GM21367 (cell line): Measurements from ENCODE around the gene RPAIN.

ENCODE experiments used
- ATAC-seq: cut with Tn5 transposase; IDR thresholded peaks from one replicate; pipeline ENCODE4 v1.9.1; 2021; ENCODE audit not compliant: unreplicated experiment

RPAIN gene, protein sequence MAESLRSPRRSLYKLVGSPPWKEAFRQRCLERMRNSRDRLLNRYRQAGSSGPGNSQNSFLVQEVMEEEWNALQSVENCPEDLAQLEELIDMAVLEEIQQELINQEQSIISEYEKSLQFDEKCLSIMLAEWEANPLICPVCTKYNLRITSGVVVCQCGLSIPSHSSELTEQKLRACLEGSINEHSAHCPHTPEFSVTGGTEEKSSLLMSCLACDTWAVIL

DNA sequence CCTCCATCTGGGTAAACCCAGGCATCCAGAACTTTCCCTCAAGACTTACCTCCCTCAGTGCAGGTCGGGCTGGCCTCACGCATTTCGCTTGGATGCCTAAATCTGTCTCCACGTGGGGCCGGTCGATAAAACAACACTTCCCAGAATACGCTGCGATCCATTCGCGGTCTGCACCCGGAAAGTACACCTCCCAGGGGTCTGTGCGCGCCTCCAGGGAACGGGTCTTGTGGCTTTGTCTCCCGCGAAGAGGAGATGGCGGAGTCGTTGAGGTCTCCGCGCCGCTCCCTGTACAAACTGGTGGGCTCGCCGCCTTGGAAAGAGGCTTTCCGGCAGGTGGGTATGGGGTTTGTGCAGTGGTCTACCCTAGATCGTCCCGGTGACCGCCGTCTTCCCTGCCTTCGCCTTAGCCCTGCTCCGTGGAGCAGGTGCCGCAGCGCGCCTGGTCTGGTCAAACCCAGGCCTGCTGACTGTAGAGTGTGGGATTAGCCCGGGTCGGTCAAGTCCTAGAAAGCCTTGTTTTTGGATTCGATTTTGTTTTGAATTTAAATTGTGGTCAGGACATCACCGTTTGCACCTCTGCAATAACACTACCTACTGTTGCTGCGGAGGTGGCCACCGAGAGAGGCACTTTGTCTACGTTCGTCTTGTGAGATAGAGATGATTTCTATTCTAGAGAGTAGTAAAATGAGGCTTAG lies at the start of gene RPAIN:
Gene RPAIN (plus strand): TSS at position 224 of the 695 bp plus-strand sequence. CDS start 29 bp downstream, at position 253.
- ATAC-seq = peak; percentile 61

- no peak for ATAC-seq
Observed at GRCh38 chr17:5370411-5370810, 49.6 kb upstream of the RPAIN start.

DNA sequence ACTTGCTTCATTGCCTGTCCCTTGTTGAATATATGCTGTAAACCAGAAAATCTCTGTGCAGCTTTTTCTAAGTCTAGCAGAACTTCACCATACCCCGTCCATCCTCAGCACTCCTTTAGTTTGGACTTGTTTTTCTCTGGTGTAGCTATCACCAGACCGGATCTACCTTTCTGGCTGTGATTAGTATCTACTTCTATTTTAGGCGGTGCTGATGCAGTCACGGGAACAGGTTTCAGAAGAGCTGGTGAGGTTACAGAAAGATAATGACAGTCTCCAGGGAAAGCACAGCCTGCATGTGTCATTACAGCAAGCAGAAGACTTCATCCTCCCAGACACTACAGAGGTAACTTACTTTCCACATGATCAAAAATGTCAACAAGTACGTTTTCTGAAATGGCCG lies 46.9 kb upstream of the RPAIN start:
- no peak for ATAC-seq

- no peak for ATAC-seq
Observed at GRCh38 chr17:5378566-5379207, 41.3 kb upstream of the RPAIN start.

DNA sequence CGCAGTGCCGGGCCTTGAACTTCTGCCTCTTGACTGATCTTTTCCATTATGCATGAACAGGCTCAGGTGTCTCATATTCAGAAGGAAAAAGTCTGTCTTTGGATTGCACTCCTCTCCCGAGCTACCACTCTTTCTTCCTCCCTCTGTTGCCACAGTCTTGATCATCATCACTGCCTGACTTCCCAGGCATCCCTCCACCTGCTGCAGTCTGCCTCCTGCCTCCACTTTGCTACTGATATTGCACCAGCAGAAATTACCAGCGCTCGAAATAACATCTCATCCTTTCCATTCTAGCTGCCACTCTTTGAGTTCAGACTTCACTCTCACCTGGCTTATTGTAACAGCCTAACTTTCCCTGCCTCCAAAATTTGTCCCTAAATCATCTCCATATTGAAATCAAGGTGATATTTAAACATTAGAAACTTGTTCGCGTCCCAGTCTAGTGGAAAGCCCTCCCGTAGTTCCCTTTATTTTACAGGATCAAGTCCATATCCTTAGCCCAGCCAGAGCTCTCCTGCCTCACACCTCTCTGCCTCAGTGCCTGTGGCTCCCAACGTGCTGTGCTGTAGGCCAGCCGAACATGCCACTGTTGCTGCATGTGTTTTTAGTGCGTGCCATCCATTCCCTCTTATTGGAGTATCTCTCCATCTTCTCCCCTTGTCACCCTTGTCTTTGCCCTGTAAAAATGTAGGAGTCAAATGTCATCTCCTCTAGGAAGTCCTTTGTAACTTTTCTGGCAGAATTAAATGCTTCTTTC lies 40.5 kb upstream of the RPAIN start:
- no peak for ATAC-seq

GRCh38 chr17:5380491-5381135 lies 39.4 kb upstream of the RPAIN start:
- no peak for ATAC-seq

- no peak for ATAC-seq
Observed at GRCh38 chr17:5381542-5381941, 38.4 kb upstream of the RPAIN start.

DNA sequence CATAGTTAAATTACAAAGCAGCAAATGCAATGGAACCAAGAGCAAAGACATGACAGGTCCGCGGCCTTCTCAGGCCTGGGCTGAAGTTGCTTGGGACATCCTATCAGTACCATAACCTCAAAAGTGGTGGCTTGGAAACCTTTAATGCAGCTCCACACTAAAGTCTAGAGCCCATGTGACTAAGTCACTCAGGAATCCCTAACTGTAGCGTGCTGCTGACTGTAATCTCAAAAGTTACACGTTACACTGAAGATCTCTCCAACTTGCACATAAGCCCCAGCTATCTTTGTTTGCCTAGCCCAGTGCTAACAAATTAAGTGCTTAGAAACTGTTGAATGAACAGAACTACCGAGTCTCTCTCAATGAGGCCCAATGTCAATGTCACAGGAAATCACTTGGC lies 28.3 kb upstream of the RPAIN start:
- ATAC-seq = no peak

DNA sequence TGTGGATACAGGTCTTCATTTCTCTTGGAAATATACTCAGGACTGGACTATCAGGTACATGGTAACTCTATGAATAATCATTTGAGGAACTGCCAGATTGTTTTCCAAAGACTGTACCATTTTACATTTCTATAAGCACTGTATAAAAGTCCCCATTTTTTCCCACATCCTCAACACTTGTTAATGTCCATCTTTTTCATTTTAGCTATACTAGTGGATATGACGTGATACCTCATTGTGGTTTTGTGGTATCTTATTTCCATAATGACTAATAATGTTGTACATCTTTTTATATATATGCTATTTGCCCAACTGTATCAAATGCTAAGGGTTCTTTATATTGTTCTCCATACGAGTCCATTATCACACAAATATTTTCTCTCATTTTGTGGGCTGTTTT lies 23.4 kb upstream of the RPAIN start:
- ATAC-seq = no peak

GRCh38 chr17:5399767-5400166 lies 20.2 kb upstream of the RPAIN start:
- ATAC-seq = no peak

DNA sequence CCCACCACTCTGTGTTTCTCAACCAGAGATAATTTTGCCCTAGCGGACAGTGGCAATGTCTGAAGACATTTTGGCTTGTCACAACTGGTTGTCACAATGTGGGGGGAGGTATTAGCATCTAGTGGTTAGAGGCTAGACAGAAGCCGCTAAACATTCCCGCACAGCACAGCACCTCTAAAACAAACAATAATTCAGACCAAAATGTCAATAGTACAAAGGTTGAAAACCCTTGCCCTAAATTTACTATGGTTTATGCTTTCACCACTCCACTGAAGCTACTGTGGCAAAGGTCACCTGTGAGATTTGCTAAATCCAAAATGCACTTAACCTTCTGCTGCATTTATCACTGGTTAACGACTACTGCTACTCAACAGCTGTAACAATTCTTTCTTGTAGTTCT lies 14.6 kb upstream of the RPAIN start:
- no peak for ATAC-seq

DNA sequence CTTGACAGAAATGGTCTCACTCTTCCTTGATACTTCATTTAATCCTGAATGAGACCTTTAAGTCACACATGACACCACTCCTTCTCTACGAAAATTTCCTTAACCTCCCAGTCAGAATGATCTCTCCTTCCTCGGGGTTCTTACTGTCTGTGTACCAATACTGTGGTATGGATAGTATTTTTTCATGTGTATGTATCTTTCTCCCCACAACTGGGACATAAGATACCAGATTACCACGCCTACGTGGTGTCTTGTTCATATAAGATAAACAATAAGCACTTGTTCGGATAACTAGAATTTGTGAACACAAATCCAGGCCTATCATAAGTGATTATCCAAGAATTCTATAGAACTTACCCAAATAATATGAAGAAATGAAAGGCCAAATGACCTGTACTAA lies 11.8 kb upstream of the RPAIN start:
- ATAC-seq = no peak

GRCh38 chr17:5410594-5411272 lies 9.2 kb upstream of the RPAIN start:
- ATAC-seq = no peak

- no peak for ATAC-seq
Observed at GRCh38 chr17:5413682-5414081, 6.3 kb upstream of the RPAIN start.

GRCh38 chr17:5416901-5417300 lies 3.1 kb upstream of the RPAIN start:
- ATAC-seq = no peak

DNA sequence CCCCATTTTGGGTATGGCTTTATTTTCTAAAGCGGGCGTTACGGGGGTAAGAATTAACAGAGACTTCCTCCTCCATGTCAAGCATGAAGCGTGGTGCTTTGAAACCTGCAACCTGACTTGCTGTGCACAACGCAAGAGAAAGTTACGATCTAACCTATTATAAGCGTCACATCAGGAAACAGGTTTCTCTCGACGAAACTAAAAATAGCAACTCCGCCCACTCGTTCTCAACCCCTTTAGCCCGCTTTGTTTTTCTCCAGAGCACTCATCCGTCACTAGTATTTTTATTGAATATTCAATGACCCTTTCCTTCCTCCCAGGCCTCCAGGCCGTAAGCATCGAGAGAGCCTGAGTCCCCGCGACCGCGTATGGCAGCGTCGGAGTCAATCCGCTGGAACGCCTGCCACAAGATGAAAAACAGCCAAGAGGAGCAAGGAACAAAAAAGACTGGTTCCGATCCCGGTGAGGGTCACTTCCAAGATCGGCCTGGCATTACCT lies 1.1 kb upstream of the RPAIN start:
- no peak for ATAC-seq

DNA sequence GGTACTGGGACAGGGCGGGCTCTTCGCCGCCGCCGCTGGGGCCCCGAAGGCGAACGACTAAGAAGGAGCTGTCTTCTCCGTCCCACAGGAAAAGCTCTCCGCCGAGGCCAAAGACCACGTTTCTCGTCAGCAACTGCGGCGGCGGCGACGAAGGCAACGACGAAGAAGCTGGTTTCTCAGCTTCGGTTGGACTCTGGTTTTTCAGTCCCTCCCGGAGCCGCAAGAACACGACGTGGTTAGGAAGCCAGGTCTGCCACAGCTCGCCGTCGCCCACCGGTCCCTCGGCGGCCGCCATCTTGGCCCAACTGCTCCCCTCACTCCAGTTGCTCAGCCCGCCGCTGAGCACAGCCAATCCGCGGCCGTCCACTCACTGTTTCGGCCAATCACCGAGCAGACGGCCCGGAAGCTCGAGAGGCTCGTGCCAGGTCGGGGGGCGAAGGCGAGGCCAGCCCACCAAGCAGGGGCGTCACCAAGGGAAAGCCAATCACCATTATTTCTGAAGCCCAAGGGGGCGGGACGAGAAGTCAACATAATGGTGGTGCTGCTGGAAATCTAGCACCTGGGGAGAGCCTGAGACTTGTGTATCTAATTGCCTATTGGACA lies 525 bp upstream of the RPAIN start, which contains the start of gene NUP88:
Gene NUP88 (minus strand): TSS at position 307 of the 603 bp plus-strand sequence. CDS start 12 bp downstream, at position 295.
- ATAC-seq = peak; percentile 77

- no peak for ATAC-seq
Observed at GRCh38 chr17:5422505-5422904, 2.5 kb downstream of the RPAIN start.

- no peak for ATAC-seq
Observed at GRCh38 chr17:5424909-5425308, 4.9 kb downstream of the RPAIN start.

DNA sequence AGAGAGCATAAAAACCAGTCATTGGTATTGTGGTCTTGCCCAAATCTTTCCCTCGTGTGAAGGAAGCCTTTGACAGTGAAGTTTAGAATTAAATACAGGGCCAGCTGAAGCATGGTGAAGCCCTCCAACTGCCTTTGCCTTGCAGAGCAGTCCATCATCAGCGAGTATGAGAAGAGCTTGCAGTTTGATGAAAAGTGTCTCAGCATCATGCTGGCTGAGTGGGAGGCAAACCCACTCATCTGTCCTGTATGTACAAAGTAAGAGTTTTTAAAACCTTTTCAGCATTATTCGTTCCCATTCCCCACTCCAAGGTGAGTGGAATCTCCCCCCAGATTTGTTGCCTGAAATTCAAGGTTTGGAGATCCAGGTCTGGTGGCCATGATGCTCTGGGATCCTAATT lies 5.8 kb downstream of the RPAIN start:
- ATAC-seq = no peak
